SK-N-SH treated with all-trans-retinoic acid at 6 μM for 48 hours (cell line): ENCODE measurements around the gene TCERG1L.

Source experiments
- ARNTL ChIP-seq: fragments of 450-650 bp; formaldehyde crosslinking; IDR thresholded peaks from 2 replicates; pipeline ENCODE4 v1.5.0; 2020; ENCODE audit warnings: low read depth, mild to moderate bottlenecking, moderate library complexity, borderline replicate concordance
- CREB5 ChIP-seq: fragments of 250-450 bp; sonication (Bioruptor Pico); IDR thresholded peaks from 2 replicates; pipeline ENCODE4 v1.5.1; 2020; ENCODE audit warnings: low read depth, mild to moderate bottlenecking, moderate library complexity
- GLIS3 ChIP-seq: fragments of 250-450 bp; sonication (Bioruptor Pico); IDR thresholded peaks from 2 replicates; pipeline ENCODE4 v1.5.0; 2020; ENCODE audit warnings: mild to moderate bottlenecking, moderate library complexity
- PPARA ChIP-seq: fragments of 250-450 bp; sonication (Bioruptor Pico); IDR thresholded peaks from 2 replicates; pipeline ENCODE4 v1.5.0; 2020; ENCODE audit warnings: mild to moderate bottlenecking, borderline replicate concordance
- ZC3H10 ChIP-seq: fragments of 250-450 bp; sonication (Bioruptor Pico); IDR thresholded peaks from 2 replicates; pipeline ENCODE4 v1.5.1; 2021; ENCODE audit warnings: mild to moderate bottlenecking, moderate library complexity
- TF ChIP-seq, protein P1 (sequence below): fragments of 250-450 bp; sonication (Bioruptor Pico); IDR thresholded peaks from 2 replicates; pipeline ENCODE4 v1.8.0; 2020; ENCODE audit warnings: mild to moderate bottlenecking, moderate library complexity, borderline replicate concordance
- TF ChIP-seq, protein P2 (sequence below): fragments of 250-450 bp; sonication (Bioruptor Pico); IDR thresholded peaks from 2 replicates; pipeline ENCODE4 v1.8.0; 2021; ENCODE audit warnings: low read depth, mild to moderate bottlenecking, moderate library complexity, borderline replicate concordance

DNA sequence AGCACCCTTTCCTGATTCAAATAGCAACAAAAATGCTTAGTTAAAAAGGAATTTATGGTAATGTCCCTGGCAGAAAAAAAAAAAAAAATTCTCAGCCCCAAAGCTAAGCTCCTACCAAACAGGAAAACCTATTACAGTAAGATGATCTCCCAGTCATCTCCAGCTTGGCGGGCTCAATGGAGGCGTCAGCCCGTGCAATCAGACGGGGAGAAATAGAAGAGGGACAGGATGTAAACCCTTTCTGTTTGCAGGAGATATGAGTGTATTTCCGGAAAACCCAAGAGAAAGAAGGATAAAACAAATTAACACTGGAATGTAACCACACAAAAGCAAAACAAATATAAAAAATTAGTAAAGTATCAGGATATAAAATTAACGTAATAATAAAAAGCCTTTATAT, 242.8 kb downstream of the TCERG1L start:
- TF ChIP-seq ARNTL (CRISPR knock-in tag), result no peak
- TF ChIP-seq, protein P1, sequence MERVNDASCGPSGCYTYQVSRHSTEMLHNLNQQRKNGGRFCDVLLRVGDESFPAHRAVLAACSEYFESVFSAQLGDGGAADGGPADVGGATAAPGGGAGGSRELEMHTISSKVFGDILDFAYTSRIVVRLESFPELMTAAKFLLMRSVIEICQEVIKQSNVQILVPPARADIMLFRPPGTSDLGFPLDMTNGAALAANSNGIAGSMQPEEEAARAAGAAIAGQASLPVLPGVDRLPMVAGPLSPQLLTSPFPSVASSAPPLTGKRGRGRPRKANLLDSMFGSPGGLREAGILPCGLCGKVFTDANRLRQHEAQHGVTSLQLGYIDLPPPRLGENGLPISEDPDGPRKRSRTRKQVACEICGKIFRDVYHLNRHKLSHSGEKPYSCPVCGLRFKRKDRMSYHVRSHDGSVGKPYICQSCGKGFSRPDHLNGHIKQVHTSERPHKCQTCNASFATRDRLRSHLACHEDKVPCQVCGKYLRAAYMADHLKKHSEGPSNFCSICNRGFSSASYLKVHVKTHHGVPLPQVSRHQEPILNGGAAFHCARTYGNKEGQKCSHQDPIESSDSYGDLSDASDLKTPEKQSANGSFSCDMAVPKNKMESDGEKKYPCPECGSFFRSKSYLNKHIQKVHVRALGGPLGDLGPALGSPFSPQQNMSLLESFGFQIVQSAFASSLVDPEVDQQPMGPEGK, result no peak
- TF ChIP-seq ZC3H10, result no peak
- no peak for TF ChIP-seq CREB5 (CRISPR knock-in tag)
- TF ChIP-seq PPARA, result no peak
- no peak for TF ChIP-seq GLIS3
- TF ChIP-seq, protein P2, sequence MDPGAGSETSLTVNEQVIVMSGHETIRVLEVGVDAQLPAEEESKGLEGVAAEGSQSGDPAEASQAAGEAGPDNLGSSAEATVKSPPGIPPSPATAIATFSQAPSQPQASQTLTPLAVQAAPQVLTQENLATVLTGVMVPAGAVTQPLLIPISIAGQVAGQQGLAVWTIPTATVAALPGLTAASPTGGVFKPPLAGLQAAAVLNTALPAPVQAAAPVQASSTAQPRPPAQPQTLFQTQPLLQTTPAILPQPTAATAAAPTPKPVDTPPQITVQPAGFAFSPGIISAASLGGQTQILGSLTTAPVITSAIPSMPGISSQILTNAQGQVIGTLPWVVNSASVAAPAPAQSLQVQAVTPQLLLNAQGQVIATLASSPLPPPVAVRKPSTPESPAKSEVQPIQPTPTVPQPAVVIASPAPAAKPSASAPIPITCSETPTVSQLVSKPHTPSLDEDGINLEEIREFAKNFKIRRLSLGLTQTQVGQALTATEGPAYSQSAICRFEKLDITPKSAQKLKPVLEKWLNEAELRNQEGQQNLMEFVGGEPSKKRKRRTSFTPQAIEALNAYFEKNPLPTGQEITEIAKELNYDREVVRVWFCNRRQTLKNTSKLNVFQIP (CRISPR knock-in tag), result no peak
